HTR-8/SVneo (cell line): ENCODE data around the gene UEVLD.

Source experiments
- DNase-seq: peaks from one replicate; pipeline ENCODE4 v3.0.0; 2011; ENCODE audit warnings: low spot score, mixed read lengths; ENCODE audit not compliant: insufficient read length
- FAIRE-seq: peaks from 2 replicates; lab custom pipeline; 2011; peaks lifted over from hg19 to GRCh38; lab: Jason Lieb, UNC

The UEVLD gene

DNA sequence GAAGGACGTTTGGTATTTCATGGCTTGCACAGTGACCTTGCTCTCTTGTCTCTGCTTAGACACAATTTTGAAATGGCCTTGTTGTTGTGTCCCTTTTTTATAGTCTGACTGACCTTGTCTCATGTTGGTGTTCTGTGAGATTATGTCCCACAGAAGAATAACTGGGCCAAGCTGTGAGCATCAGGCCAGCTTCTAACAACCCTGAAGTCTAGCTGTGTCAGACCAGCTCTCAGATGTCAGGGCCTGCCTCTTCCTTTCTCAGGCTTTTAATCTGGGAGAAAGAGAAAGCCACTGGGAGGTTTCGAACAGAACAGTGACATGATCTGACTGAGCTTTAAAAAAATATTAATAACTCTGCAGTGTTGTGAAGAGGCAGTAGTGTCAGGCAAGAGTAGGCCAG, 2.0 kb upstream of the UEVLD start:
- no peak for DNase-seq
- no peak for FAIRE-seq

DNA sequence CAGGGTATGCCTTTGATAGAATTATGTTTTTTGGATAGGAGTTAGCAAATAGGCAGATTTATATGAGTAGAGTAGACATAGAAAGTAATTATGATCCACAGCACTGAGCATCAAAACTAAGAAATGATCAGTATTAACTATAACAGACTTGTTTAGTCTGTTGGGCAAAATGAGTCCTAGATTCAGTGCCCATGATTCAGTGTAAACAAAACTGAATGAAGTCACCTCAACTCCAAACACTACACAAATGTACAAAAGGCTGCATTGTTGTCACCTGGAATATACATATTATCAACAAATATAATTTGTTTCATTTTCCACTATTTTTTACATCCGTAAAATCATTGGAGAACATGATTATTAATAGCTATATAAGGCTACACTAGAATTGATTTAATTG, 6.7 kb downstream of the UEVLD start:
- DNase-seq (no peak), FAIRE-seq (no peak)

DNA sequence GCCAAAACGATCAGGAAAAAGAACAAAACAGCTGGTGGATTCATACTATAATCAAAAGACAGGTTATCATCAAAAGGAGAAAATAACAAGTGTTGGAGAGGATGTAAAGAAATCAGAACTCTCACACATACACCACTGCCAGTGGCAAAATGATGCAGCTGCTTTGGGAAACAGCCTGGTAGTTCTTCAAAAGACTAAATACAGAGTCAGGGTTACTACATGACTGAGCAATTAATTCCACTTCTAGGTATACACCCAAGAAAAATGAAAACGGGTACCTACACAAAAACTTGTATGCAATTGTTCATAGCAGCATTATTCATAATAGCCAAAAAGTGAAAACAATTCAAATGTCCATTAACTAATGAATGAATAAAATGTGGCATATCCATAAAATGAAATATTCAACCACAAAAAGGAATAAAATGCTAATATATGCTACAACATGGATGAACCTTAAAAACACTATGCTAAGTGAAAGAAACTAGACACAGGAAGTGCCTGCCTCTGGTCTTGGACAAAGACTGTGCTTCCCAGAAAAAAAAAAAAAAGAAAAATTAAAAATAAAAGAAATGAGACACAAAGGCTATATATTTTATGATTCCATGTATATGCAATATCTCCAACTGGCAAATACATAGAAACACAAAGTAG, 8.3 kb downstream of the UEVLD start:
- DNase-seq (no peak), FAIRE-seq (no peak)

DNA sequence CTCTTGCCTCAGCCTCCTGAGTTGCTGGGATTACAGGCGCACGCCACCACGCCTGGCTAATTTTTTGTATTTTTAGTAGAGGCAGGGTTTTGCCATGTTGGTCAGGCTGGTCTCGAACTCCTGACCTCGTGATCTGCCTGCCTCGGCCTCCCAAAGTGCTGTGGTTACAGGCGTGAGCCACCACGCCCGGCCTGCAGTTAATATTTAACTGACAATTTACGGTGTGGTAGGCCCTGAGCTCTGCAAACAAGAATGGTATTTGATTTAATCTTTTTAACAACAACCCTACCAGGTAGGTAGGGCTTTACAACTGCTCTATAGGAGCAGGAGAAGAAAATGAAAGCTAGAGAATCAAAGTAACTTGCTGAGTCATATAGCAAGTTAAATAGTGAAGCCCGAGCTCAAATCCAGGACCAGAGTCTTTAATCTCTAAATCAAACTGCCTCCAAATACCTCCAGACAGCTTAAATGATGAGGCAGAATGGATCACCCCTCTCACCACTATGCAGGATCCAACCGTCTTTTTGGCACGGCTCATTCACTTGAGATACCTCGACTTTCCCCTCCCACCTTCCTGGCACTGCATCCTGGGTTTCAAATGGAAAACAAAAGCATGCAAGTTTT, 9.4 kb downstream of the UEVLD start:
- DNase-seq = no peak

DNA sequence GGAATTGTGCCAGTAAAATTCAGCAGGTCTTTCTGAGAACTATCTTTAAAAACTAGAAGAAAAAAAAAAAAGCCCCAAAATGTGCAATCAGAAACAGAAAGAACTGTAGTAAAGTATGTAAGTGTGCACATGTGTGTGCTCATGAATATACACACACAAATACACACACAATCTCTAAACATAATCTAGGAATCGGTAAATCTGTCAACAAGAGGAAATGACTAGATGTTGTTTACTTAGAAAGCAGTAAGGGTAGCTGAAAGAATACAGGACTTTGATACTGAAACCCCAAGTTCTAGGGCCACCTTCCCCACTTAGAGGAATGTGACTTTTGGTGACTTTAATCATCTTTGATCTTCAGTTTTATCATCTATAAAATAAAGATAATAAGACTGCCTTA, 13.2 kb downstream of the UEVLD start:
- DNase-seq (no peak), FAIRE-seq (no peak)

More for the DNA sequence above, 9.4 kb downstream of the UEVLD start:
- FAIRE-seq = no peak

DNA sequence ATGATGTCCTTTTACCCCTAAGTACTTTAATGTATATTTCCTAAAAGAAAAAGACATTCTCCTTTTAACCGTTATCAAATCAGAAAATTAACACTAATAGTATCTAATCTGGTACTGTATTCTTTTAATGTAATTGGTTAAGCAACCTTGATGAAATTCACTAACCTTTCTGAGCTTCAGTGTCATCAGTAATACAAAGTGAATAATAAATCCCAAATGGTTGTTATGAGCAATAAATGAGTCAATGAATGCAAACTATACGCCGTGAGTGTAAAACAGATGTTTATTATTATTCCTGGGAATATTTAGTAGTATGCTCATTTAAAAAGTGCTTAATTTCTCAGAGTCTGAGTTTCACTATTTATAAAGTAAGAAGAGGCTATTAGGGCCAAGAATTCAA, 21.5 kb downstream of the UEVLD start:
- FAIRE-seq (no peak), DNase-seq (no peak)

DNA sequence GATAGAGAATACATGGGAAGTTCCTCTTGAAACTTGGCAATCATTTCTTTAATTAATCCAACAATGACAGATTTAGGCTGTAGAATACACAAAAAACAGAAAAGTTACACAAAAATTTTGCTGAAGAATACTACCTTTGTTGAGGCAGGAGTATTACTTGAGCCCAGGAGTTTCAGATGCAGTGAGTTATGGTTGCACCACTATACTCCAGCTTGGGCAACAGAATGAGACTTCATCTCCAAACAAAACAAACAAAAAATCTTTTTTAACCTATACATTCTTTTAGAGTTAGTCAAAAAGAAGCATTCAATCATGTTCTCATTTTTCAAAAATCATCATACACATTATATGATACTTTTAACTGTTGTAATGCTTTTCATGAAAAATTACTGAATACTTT, 22.1 kb downstream of the UEVLD start:
- FAIRE-seq (no peak), DNase-seq (no peak)

DNA sequence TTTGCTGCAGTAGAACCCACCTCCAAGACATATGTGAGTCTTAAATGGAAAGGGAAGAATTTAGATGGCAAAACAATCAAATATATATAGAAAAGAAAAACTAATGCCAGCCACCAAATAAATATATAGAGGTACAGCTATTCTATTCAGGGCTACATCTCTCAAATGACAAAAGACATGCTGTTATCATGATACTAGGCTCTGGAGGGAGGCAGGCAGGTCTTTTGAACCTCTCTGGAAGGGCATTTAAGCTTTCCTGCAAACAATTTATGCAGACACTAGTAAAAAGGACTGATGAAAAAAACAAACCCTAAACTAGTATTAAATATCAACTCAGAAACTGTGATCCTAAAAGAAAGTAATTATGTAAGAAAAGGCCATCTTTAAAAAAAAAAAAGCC, 24.4 kb downstream of the UEVLD start:
- FAIRE-seq = no peak
- DNase-seq = no peak

DNA sequence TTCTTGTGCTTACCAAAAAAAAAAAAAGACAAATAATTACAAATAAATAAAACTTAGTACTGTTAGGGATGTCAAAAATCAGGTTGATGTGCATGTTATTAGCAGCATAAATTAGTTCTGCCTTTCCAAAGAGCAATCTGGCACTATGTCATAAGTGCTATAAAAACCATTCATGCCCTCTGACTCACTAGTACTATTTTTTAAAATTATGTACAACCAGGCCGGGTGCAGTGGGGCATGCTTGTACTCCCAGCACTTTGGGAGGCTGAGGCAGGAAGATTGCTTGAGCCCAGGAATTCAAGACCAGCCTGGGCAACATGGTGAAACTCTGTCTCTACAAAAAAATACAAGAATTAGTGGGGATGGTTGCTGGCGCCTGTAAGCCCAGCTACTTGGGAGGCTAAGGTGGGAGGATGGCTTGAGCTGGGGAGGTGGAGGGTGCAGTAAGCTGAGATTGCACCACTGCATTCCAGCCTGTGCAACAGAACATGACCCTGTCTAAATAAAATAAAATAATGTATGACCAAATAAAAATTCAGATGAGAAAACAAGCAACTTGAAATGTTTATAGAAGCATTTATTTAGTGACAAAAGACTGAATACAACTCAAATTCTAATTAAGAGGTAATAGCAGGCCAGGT, 25.3 kb downstream of the UEVLD start:
- FAIRE-seq (no peak), DNase-seq (no peak)

DNA sequence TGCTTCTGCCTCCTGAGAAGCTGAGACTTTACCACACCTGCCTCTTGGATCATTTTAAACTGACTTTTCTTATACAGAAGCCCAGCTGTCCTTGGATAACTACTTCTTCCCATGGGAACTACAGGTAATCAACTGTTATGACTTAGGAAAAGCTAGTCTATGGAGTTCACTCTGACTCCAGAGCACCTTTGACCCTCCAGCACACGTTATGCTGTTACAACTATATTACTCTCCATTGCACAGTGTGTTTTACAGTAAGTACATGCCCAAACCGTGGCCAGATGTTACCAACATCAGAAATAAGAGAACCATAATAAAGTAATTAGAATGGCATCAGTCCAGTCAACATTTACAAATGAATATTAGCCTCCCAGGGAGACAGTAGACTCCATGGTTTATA, 40.5 kb downstream of the UEVLD start:
- FAIRE-seq (no peak), DNase-seq (no peak)

DNA sequence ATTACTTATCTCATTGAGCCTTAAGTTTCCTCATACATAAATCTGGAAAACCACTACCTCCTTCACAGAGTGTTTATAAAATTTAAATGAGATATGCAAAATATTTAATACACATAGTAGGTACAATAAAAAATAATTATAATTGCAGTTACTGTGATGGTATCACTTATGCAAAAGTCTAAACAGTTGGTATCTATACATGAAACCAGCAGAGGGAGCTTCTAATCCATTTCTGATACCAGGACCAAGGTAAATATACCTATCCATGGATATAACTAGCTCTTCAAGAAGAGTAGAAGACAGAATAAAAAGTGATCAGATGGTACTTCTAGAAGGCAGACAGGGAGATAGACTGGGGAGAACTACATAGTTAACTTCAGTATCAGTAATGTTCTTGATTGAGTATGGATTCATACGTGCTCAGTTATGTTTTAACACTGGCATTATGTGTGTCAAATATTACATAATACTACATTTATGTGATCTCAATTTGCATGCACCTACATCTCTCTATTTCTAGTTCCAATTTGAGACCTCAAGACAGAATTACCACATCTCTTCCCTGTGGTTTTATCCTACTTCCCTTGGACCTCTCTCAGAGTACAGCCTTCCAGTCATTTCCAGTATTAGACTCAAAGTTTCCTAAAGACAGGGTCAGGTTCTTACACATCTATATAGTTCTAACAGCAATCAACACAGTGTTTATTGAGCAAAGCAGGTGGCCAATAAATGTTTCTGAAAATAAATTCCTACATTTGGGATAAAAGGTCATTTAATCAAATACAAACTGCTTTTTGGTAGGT, 48.1 kb downstream of the UEVLD start:
- no peak for FAIRE-seq
- DNase-seq = peak; percentile 17

DNA sequence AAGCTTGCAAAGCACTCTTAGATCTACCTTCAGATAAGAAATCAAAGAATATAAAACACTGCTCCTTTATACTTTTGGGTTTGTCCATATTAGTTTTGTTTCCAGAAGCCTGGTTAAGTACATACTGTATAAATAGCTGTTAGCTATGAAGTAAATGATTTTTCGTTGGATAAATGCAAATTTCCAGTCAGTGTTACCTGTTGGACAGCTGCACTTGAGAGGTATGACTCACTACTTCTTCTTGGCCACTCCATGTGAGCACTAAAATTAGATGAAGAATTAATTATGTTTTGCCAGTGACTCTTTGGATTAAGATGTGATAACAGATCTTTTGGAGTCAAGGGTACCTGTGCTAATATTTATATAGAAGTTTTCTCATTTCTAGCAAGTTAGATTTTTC, 52.3 kb downstream of the UEVLD start:
- DNase-seq (no peak), FAIRE-seq (no peak)

DNA sequence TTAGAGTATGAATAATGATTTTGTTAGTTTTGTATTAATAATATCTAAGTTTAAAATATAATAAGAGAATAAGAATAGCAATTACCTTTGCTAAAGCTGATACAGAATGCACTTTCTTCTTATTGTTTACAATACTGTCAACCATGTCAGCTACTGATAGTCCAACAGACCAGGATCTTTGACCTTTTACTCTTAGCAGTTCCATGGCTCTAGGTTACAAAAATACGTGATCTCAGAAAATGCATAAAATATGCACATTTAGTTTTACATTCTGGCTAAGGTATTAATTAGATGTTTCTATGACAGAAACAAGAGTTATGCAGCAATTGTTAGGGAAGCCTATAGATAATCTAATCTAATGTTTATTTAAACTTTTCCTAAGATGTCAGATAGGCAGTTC, 54.3 kb downstream of the UEVLD start:
- DNase-seq = no peak
- FAIRE-seq = no peak

DNA sequence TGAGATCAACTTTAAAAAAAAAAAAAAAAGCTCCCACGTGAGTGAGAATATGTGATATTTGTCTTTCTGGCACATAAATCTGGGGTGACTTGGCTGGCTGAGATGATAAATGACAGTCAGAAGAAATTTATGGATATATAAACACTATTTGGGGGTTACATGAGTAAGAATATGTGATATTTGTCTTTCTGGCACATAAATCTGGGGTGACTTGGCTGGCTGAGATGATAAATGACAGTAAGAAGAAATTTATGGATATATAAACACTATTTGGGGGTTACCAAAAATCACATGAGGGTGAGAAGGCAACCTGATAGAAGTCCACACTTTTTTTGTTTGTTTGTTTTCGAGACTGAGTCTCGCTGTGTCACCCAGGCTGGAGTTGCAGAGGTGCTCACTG, 55.2 kb downstream of the UEVLD start:
- DNase-seq = no peak
- no peak for FAIRE-seq

DNA sequence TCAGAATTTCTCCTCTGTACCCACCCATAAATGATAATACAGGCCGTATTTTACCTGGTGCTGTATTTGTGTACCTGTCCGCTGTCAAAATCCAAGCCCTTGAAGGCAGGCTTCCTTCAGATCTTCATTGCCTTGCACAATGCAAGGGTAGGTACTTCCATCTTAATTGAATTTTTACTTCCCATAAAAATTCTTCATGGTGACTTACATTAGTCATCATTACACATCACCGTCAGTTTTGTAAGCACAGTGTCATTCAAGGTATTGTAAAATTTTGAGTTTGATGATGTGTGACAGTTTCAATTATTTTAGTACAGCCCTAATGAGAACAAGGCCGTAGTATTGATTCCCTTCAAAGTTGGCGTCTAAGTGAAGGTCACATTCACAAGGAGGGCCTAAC, 61.0 kb downstream of the UEVLD start:
- peak; percentile 10 for DNase-seq
- FAIRE-seq = no peak

DNA sequence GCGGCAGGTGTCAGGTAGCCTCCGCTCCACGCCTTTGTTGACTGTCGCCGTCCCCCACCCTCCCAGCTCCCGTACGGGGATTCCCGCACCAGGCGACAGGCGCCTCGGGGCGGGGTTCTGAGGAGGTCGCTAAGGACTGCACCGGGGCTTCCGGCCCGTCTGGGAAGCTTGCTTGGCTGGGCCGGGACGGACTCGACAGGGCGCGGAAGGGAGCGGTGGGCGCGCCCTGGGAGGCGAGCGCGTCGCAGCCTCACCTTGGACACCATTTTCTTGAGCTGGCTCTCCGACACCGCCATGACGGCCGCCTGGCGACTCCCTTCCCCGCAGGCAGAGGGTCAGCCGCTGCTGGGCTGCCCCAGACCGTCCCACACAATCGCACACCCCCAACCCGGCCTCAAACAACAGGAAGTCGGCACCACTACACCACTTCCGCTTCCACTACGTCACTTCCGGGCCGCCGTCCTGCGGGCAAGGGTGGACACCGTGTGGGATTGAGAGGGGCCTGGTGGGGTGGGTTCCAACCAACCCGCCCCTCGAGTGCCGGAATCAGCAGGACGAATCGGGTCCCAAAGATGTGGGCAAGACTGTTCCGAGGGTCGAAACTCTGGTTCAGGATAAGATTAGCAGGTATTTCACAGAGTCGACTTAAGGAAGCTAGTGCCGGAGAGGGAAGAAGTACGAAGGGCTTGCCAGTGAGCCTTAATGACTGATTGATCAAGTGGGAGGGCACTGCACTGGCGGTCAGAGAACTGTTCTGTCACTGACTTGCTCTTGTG, 61.8 kb downstream of the UEVLD start, which contains the start of gene TSG101:
TSS of gene TSG101 (minus strand) at position 422 of the 776 bp plus-strand sequence. CDS start at position 296, 126 bp downstream.
- FAIRE-seq (peak; percentile 94), DNase-seq (peak; percentile 96)

DNA sequence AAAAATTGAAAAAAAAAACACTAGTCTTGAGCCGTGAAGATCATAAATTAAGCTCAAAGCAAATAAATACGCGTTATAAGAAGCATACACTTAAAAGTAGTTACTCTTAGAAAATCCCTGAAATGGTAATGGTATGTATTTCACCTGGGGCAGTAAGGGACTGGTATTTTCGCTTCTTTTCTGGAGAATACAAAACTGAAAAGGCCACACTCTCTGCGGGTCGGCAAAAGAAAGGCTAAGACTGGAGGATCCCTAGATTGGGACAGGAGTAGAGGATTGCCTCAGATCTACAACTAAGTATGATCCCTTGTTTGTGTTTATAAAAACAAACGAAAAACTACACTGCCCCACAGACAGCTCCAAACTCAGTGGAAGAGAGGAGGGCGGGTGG, 62.4 kb downstream of the UEVLD start:
- FAIRE-seq (no peak), DNase-seq (no peak)

DNA sequence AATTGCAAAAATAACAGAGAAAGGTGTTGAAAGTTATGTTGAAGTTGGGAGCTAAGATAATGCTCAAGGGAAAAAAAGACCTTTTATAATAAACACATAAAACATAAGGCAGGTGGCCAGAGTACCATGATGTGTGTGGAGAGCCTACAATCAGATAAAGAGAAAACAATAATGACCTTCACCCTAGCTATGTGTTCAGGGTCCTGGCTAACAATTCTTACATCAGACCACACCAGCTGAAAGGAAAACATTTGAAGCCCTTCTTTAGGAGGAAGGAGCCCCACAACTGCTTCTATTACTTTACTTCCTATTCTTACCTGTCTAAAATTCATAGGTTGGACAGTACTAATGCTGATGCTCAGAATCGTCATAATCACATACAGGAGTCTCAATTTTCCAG, 64.3 kb downstream of the UEVLD start:
- no peak for FAIRE-seq
- no peak for DNase-seq

DNA sequence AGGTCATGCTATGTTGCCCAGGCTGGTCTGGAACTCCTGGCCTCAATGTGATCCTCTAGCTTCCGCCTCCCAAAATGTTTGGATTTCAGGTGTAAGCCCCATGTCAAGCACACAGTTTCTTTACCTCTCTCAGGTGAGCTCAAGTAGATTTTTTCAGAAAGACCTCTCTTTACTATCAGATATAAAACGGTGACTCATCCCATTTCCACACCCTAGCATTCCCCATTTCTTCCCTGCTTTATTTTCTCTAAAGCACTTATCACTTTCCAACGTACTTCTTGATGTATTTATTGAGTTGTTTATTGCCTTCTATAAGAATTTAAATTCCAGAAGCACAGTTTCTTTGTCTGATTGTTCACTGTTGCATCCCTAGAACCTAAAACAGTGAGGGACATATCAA, 65.5 kb downstream of the UEVLD start:
- DNase-seq (no peak), FAIRE-seq (no peak)

DNA sequence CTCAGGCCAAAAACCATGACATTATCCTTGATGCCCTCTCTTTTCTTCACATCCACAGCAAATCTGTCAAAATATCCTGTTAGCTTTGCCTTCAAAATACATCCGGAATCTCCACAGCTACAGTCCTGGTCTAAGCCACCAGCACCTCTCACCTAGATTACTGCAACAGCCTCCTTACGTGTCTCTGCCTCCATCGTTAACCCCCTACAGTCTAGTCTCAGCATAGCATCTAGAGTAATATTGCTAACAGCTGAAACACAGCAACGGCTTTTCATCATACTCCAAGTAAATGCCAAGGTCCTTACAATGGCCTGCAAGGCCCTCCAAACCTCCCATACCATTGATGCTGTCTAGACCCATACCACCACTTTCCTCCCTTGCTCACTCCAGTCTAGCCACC, 66.1 kb downstream of the UEVLD start:
- DNase-seq (no peak), FAIRE-seq (no peak)
